Measurements from ENCODE around the gene R3HCC1L. TPM values are rescaled to one million over a fixed set of nuclear protein-coding genes. Genes with fewer than 3 reads are reported as not detected.

The R3HCC1L gene
- total and polyA plus RNA-seq, 2 of the 4 experiments (the other 2 are of a cell fraction) = 8.3 to 14.7 TPM

DNA sequence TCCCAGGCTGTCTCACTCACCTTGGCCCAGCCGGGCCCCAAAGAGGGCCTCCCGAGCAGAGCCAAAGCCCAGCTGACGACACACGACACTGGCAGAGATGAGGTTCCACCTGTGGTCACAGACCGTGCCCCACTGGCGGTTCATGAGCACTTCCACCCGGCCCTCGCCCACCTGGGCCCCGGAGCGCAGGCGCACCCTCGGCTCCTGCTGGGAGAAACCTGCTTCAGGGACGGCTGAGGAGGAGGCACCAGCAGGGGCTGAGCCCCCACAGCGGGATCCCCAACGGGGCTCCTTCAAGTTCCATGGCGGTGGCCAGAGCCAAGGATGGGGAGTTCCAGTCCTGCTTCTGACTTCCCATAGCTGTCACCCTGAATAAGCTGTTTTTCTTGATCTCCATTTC lies 123.5 kb downstream of the R3HCC1L start:
- Histone ChIP-seq H4K91ac (ENCODE audit: insufficient read depth, low read depth, low read length) (no peak overlapping the region), H3K23ac (ENCODE audit: low read depth, low read length) (no peak overlapping the region), H2BK20ac (ENCODE audit: low read depth, low read length) (no peak overlapping the region), H4K8ac (ENCODE audit: low read depth in 2 of 2, low read length in 2 of 2) (no peak overlapping the region), H3K4me1 (ENCODE audit: control insufficient read depth, insufficient read depth, low read length) (peaks cover 9% of the 10 kb centered on the region), H3K56ac (ENCODE audit: extremely low read depth, insufficient read depth, low read length) (no peak overlapping the region), H3K4ac (ENCODE audit: low read depth, low read length) (no peak overlapping the region), H3K27ac (ENCODE audit: insufficient read depth, low read length) (no peak overlapping the region), H2BK15ac (ENCODE audit: low read depth, low read length) (no peak overlapping the region), H3K9me1 (ENCODE audit: insufficient read depth, low read length) (peaks cover 20% of the 10 kb centered on the region), H3K79me1 (ENCODE audit: low read depth in 1 of 2, low read length in 2 of 2) (no peaks in the 10 kb centered on the region), H2BK120ac (ENCODE audit: low read depth, low read length) (no peak overlapping the region), H3K18ac (ENCODE audit: low read depth, low read length) (no peak overlapping the region), H3K36me3 (ENCODE audit: control insufficient read depth, insufficient read depth, low read length) (0 out of 2 replicates have a peak, but pooled peaks cover 3% of the 10 kb centered on the region), H3K14ac (replicated peaks; ENCODE audit: low read depth, low read length) (no peak overlapping the region), H2AFZ (replicated peaks; ENCODE audit: low read length, poor library complexity) (no peak overlapping the region), H3K9ac (ENCODE audit: low read depth, low read length) (no peak overlapping the region), H2AK9ac (replicated peaks; ENCODE audit: low read depth, low read length, poor library complexity) (no peak overlapping the region), H3K27me3 (ENCODE audit: control insufficient read depth, insufficient read depth, low read length) (no peaks in the 10 kb centered on the region), H3K9me3 (ENCODE audit: control insufficient read depth, insufficient read depth, low read length) (no peaks in the 10 kb centered on the region), H4K5ac (ENCODE audit: low read depth, low read length) (no peak overlapping the region), H4K20me1 (ENCODE audit: insufficient read depth, low read length) (no peaks in the 10 kb centered on the region; the same call in none of the 2 replicates), H3K4me2 (ENCODE audit: low read depth, low read length) (no peak overlapping the region), H2BK5ac (ENCODE audit: low read depth, low read length, poor library complexity, severe bottlenecking) (no peak overlapping the region), H2AK5ac (ENCODE audit: low read depth, low read length) (no peak overlapping the region), H3K4me3 (ENCODE audit: insufficient read depth, low read depth, low read length) (no peak overlapping the region)
- WGBS, 2 experiments (ENCODE audit: extremely low coverage in 2 of 2, insufficient read length in 1 of 2) = 96% methylated on average over 7 of the region's 16 CpGs; no CpG with 5 or more reads in 1 of the 2 experiments
- ATAC-seq (ENCODE audit: low read depth) (no peak), DNase-seq (no peak)
- dilution Hi-C loops (cut with HindIII; ENCODE audit: low sequenced_read_pairs, unreplicated experiment) = no loop called here
- intact Hi-C loops (cut with micrococcal nuclease) = no loop called here
- no TSS peak for BruUV-seq (replicated peaks)
- in situ Hi-C loops (cut with MboI; ENCODE audit: low sequenced_read_pairs) = no loop called here
- POLR2A ChIA-PET (ENCODE audit: unreplicated experiment) = no interaction called here
- CTCF ChIA-PET = interaction anchor here (0.6 kb wide), 1 partner anchor 217 kb away, joined by 3 read pairs; no protein-coding TSS in a partner anchor
- no peak for TF ChIP-seq POLR2A (IDR thresholded peaks at IDR 0.05; ENCODE audit: low read depth, low read length)
- TF ChIP-seq NFE2L2 (IDR thresholded peaks at IDR 0.05; ENCODE audit: low read depth, low read length) = no peak
- no peak for TF ChIP-seq ELK1 (IDR thresholded peaks at IDR 0.05; ENCODE audit: borderline replicate concordance, low read depth, low read length)
- no peak for TF ChIP-seq FOS (IDR thresholded peaks at IDR 0.05; ENCODE audit: low read depth, low read length)
- no peak for TF ChIP-seq RCOR1 (IDR thresholded peaks at IDR 0.05; ENCODE audit: insufficient replicate concordance, low read length)
- no peak for TF ChIP-seq CEBPB (IDR thresholded peaks at IDR 0.05; ENCODE audit: low read depth, low read length)
- TF ChIP-seq RAD21 (IDR thresholded peaks at IDR 0.05; ENCODE audit: low read length) = no peak
